Measurements from ENCODE around the gene TBC1D19.

Gene TBC1D19

DNA sequence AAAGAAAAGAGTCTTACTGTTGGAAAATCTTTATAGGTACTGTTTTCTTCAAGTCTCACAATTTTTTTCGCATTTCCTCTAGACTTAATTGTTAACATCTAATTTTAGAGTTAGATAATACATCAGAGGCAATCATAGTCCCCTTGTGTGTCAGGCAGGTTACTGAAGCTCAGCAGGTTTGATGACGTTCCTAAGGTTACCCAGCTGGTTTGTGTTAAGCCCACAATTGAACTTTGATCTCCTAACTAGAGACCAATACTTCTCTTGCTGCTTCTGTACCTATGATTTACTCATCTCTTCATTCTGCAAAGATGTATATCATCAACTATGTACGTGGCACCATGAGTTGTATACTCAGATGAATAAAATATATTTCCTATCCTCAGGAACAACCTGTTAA, 145.1 kb downstream of the TBC1D19 start:
- Histone ChIP-seq H3K4me3 (ENCODE audit: low read length in 2 of 2) (no peak overlapping the region), H3K9me3 (ENCODE audit: control insufficient read depth in 2 of 2, low read length in 2 of 2) (no peaks in the 10 kb centered on the region), H3K27ac (ENCODE audit: low read length) (no peak overlapping the region), H3K9ac (ENCODE audit: low read length in 2 of 2) (no peak overlapping the region), H3K36me3 (ENCODE audit: control insufficient read depth in 2 of 2, insufficient read depth in 2 of 2, low read length in 2 of 2) (peaks cover 0 to 3% of the 10 kb centered on the region in 2 donors), H3K4me1 (ENCODE audit: control insufficient read depth, insufficient read depth, low read length) (no peaks in the 10 kb centered on the region), H3K27me3 (ENCODE audit: control insufficient read depth in 1 of 2, insufficient read depth in 2 of 2, low read length in 2 of 2) (no peaks in the 10 kb centered on the region)

- H3K4me1 ChIP-seq (ENCODE audit: control insufficient read depth, insufficient read depth, low read length), result no peaks in the 10 kb centered on the region
- H3K27me3 ChIP-seq (ENCODE audit: control insufficient read depth in 1 of 2, insufficient read depth in 2 of 2, low read length in 2 of 2), result no peaks in the 10 kb centered on the region
- H3K27ac ChIP-seq (ENCODE audit: low read length), result no peak overlapping the region
- no peak overlapping the region for H3K9ac ChIP-seq (ENCODE audit: low read length in 2 of 2)
- no peaks in the 10 kb centered on the region for H3K9me3 ChIP-seq (ENCODE audit: control insufficient read depth in 2 of 2, low read length in 2 of 2)
- no peak overlapping the region for H3K4me3 ChIP-seq (ENCODE audit: low read length in 2 of 2)
- peaks cover 0 to 3% of the 10 kb centered on the region in 2 donors for H3K36me3 ChIP-seq (ENCODE audit: control insufficient read depth in 2 of 2, insufficient read depth in 2 of 2, low read length in 2 of 2)
Measured at GRCh38 chr4:26729547-26729946, 145.7 kb downstream of the TBC1D19 start.

- no peak overlapping the region for H3K9ac ChIP-seq (ENCODE audit: low read length in 2 of 2)
- H3K4me3 ChIP-seq (ENCODE audit: low read length in 2 of 2), result no peak overlapping the region
Measured at GRCh38 chr4:26731351-26732035, 147.6 kb downstream of the TBC1D19 start.

GRCh38 chr4:26732356-26732755, 148.5 kb downstream of the TBC1D19 start:
- Histone ChIP-seq H3K27me3 (ENCODE audit: control insufficient read depth in 1 of 2, insufficient read depth in 2 of 2, low read length in 2 of 2) (no peaks in the 10 kb centered on the region), H3K4me1 (ENCODE audit: control insufficient read depth, insufficient read depth, low read length) (no peaks in the 10 kb centered on the region), H3K36me3 (ENCODE audit: control insufficient read depth in 2 of 2, insufficient read depth in 2 of 2, low read length in 2 of 2) (no peaks in the 10 kb centered on the region), H3K27ac (ENCODE audit: low read length) (no peak overlapping the region), H3K4me3 (ENCODE audit: low read length in 2 of 2) (no peak overlapping the region), H3K9ac (ENCODE audit: low read length in 2 of 2) (no peak overlapping the region), H3K9me3 (ENCODE audit: control insufficient read depth in 2 of 2, low read length in 2 of 2) (no peaks in the 10 kb centered on the region)

More at GRCh38 chr4:26731351-26732035, 147.6 kb downstream of the TBC1D19 start:
- Histone ChIP-seq H3K36me3 (ENCODE audit: control insufficient read depth in 2 of 2, insufficient read depth in 2 of 2, low read length in 2 of 2) (no peaks in the 10 kb centered on the region), H3K4me1 (ENCODE audit: control insufficient read depth, insufficient read depth, low read length) (no peaks in the 10 kb centered on the region), H3K9me3 (ENCODE audit: control insufficient read depth in 2 of 2, low read length in 2 of 2) (no peaks in the 10 kb centered on the region), H3K27ac (ENCODE audit: low read length) (no peak overlapping the region), H3K27me3 (ENCODE audit: control insufficient read depth in 1 of 2, insufficient read depth in 2 of 2, low read length in 2 of 2) (no peaks in the 10 kb centered on the region)

GRCh38 chr4:26736621-26737020, 152.7 kb downstream of the TBC1D19 start:
- Histone ChIP-seq H3K4me3 (ENCODE audit: low read length in 2 of 2) (no peak overlapping the region), H3K36me3 (ENCODE audit: control insufficient read depth in 2 of 2, insufficient read depth in 2 of 2, low read length in 2 of 2) (no peaks in the 10 kb centered on the region), H3K4me1 (ENCODE audit: control insufficient read depth, insufficient read depth, low read length) (no peaks in the 10 kb centered on the region)

DNA sequence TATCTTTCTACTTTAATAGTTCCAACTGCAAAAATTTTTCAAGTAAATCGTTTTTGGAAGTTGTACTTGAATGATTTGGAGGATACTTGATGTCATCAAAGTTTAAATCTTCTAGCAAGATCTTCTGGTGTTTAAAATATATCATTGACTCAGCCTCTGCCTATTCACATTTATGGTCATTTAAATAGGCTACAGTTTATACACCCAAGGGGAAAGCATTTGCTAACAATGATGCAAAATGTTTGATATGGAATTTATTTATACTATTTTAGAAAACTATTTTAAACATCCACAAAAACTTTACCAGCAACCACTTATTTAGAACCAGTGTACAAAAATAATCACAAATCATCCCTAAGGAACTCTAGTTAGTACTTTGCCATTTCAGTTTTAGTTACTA, 153.5 kb downstream of the TBC1D19 start:
- Histone ChIP-seq H3K27me3 (ENCODE audit: control insufficient read depth in 1 of 2, insufficient read depth in 2 of 2, low read length in 2 of 2) (no peaks in the 10 kb centered on the region), H3K4me1 (ENCODE audit: control insufficient read depth, insufficient read depth, low read length) (no peaks in the 10 kb centered on the region), H3K9me3 (ENCODE audit: control insufficient read depth in 2 of 2, low read length in 2 of 2) (no peaks in the 10 kb centered on the region), H3K9ac (ENCODE audit: low read length in 2 of 2) (no peak overlapping the region), H3K4me3 (ENCODE audit: low read length in 2 of 2) (no peak overlapping the region), H3K36me3 (ENCODE audit: control insufficient read depth in 2 of 2, insufficient read depth in 2 of 2, low read length in 2 of 2) (no peaks in the 10 kb centered on the region), H3K27ac (ENCODE audit: low read length) (no peak overlapping the region)

More at GRCh38 chr4:26736621-26737020, 152.7 kb downstream of the TBC1D19 start:
- no peak overlapping the region for H3K27ac ChIP-seq (ENCODE audit: low read length)
- no peaks in the 10 kb centered on the region for H3K9me3 ChIP-seq (ENCODE audit: control insufficient read depth in 2 of 2, low read length in 2 of 2)
- no peak overlapping the region for H3K9ac ChIP-seq (ENCODE audit: low read length in 2 of 2)
- H3K27me3 ChIP-seq (ENCODE audit: control insufficient read depth in 1 of 2, insufficient read depth in 2 of 2, low read length in 2 of 2), result no peaks in the 10 kb centered on the region

DNA sequence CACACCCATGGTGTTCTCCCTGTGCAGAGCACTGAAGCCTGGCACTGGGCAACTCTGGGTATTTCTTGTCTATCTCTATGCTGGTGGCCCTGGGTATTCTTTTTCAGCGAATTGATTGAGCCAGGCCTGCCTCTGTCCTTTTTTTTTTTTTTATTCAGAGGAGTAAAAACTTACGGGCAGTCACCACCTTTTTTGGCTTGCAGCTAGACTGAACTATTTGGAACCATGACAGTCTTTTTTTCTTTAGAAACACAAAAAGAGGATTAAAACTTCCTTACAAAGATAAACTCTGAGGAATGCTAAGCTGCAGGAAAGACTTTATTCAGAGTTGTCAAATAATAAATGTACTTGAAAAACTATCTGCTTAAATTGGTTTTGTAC, 157.6 kb downstream of the TBC1D19 start:
- Histone ChIP-seq H3K9me3 (ENCODE audit: control insufficient read depth in 2 of 2, low read length in 2 of 2) (no peaks in the 10 kb centered on the region), H3K4me3 (ENCODE audit: low read length in 2 of 2) (no peak overlapping the region), H3K27me3 (ENCODE audit: control insufficient read depth in 1 of 2, insufficient read depth in 2 of 2, low read length in 2 of 2) (no peaks in the 10 kb centered on the region), H3K36me3 (ENCODE audit: control insufficient read depth in 2 of 2, insufficient read depth in 2 of 2, low read length in 2 of 2) (peaks cover 0 to 4% of the 10 kb centered on the region in 2 donors), H3K4me1 (ENCODE audit: control insufficient read depth, insufficient read depth, low read length) (no peaks in the 10 kb centered on the region), H3K9ac (ENCODE audit: low read length in 2 of 2) (no peak overlapping the region), H3K27ac (ENCODE audit: low read length) (no peak overlapping the region)

DNA sequence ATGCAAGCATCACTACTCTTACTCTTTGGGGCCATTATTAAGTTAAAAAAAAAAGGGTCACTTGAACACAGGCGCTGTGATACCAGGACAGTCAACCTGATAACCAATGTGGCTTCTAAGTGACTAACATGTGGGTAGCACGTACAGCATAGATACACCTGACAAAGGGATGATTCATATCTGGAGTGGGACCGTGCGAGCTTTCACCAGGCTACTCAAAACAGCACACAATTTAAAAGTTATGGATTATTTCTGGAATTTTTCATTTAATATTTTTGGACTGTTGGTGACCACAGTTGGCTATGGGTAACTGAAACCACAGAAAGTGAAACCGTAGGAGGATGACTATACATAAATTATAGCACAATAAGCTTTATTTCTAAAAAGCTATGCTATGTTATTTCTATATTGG, 162.9 kb downstream of the TBC1D19 start:
- H3K27ac ChIP-seq (ENCODE audit: low read length), result no peak overlapping the region
- H3K27me3 ChIP-seq (ENCODE audit: control insufficient read depth in 1 of 2, insufficient read depth in 2 of 2, low read length in 2 of 2), result no peaks in the 10 kb centered on the region
- no peaks in the 10 kb centered on the region for H3K4me1 ChIP-seq (ENCODE audit: control insufficient read depth, insufficient read depth, low read length)
- no peak overlapping the region for H3K4me3 ChIP-seq (ENCODE audit: low read length in 2 of 2)
- H3K9me3 ChIP-seq (ENCODE audit: control insufficient read depth in 2 of 2, low read length in 2 of 2), result no peaks in the 10 kb centered on the region
- H3K36me3 ChIP-seq (ENCODE audit: control insufficient read depth in 2 of 2, insufficient read depth in 2 of 2, low read length in 2 of 2), result peaks cover 2 to 8% of the 10 kb centered on the region in 2 donors
- no peak overlapping the region for H3K9ac ChIP-seq (ENCODE audit: low read length in 2 of 2)

- Histone ChIP-seq H3K9ac (ENCODE audit: low read length in 2 of 2) (no peak overlapping the region), H3K27ac (ENCODE audit: low read length) (no peak overlapping the region), H3K36me3 (ENCODE audit: control insufficient read depth in 2 of 2, insufficient read depth in 2 of 2, low read length in 2 of 2) (peaks cover 2 to 8% of the 10 kb centered on the region in 2 donors), H3K9me3 (ENCODE audit: control insufficient read depth in 2 of 2, low read length in 2 of 2) (no peaks in the 10 kb centered on the region), H3K4me3 (ENCODE audit: low read length in 2 of 2) (no peak overlapping the region), H3K27me3 (ENCODE audit: control insufficient read depth in 1 of 2, insufficient read depth in 2 of 2, low read length in 2 of 2) (no peaks in the 10 kb centered on the region), H3K4me1 (ENCODE audit: control insufficient read depth, insufficient read depth, low read length) (no peaks in the 10 kb centered on the region)
Measured at GRCh38 chr4:26748811-26749210, 164.9 kb downstream of the TBC1D19 start.

- no peak overlapping the region for H3K27ac ChIP-seq (ENCODE audit: low read length)
- peaks cover 2 to 8% of the 10 kb centered on the region in 2 donors for H3K36me3 ChIP-seq (ENCODE audit: control insufficient read depth in 2 of 2, insufficient read depth in 2 of 2, low read length in 2 of 2)
- no peaks in the 10 kb centered on the region for H3K4me1 ChIP-seq (ENCODE audit: control insufficient read depth, insufficient read depth, low read length)
- no peaks in the 10 kb centered on the region for H3K27me3 ChIP-seq (ENCODE audit: control insufficient read depth in 1 of 2, insufficient read depth in 2 of 2, low read length in 2 of 2)
- no peak overlapping the region for H3K4me3 ChIP-seq (ENCODE audit: low read length in 2 of 2)
- no peak overlapping the region for H3K9ac ChIP-seq (ENCODE audit: low read length in 2 of 2)
- no peaks in the 10 kb centered on the region for H3K9me3 ChIP-seq (ENCODE audit: control insufficient read depth in 2 of 2, low read length in 2 of 2)
Measured at GRCh38 chr4:26749867-26750266, 166.0 kb downstream of the TBC1D19 start.

GRCh38 chr4:26751004-26751403, 167.1 kb downstream of the TBC1D19 start:
- H3K27ac ChIP-seq (ENCODE audit: low read length), result no peak overlapping the region
- peaks cover 2 to 11% of the 10 kb centered on the region in 2 donors for H3K36me3 ChIP-seq (ENCODE audit: control insufficient read depth in 2 of 2, insufficient read depth in 2 of 2, low read length in 2 of 2)
- no peak overlapping the region for H3K4me3 ChIP-seq (ENCODE audit: low read length in 2 of 2)
- H3K4me1 ChIP-seq (ENCODE audit: control insufficient read depth, insufficient read depth, low read length), result no peaks in the 10 kb centered on the region
- no peaks in the 10 kb centered on the region for H3K9me3 ChIP-seq (ENCODE audit: control insufficient read depth in 2 of 2, low read length in 2 of 2)
- H3K27me3 ChIP-seq (ENCODE audit: control insufficient read depth in 1 of 2, insufficient read depth in 2 of 2, low read length in 2 of 2), result no peaks in the 10 kb centered on the region
- H3K9ac ChIP-seq (ENCODE audit: low read length in 2 of 2), result no peak overlapping the region

Measured in stomach smooth muscle (tissue), 2 donors.